Measurements from ENCODE around the gene MAP4. TPM values are rescaled to one million over a fixed set of nuclear protein-coding genes. Genes with fewer than 3 reads are reported as not detected.

Gene MAP4
- total RNA-seq, 4 donors from 2014 or later: 62.1 to 110 (median 80.3) TPM

- no peaks in the 10 kb centered on the region for H3K27me3 ChIP-seq
- no peak for DNase-seq
- 95 to 96% methylated on average over 5 of the region's 5 CpGs for WGBS, 2 donors
- intact Hi-C loops (cut with DNase I): loop anchor here (10.0 kb wide), 1 partner anchor 152 kb away; no protein-coding TSS in a partner anchor
- H3K4me1 ChIP-seq: peaks cover 0 to 5% (median 0%) of the 10 kb centered on the region in 3 donors
- no peak overlapping the region for H3K4me3 ChIP-seq
- no peaks in the 10 kb centered on the region for H3K36me3 ChIP-seq
- no peak for TF ChIP-seq CTCF (IDR thresholded peaks at IDR 0.05)
- no peak for TF ChIP-seq POLR2A (IDR thresholded peaks at IDR 0.05)
- H3K27ac ChIP-seq: no peak overlapping the region
- no peaks in the 10 kb centered on the region for H3K9me3 ChIP-seq
These were observed 13.4 kb downstream of the MAP4 start for GRCh38 chr3:48002787-48003186.

- no peaks in the 10 kb centered on the region for H3K36me3 ChIP-seq
- H3K4me1 ChIP-seq: peaks cover 0 to 5% (median 0%) of the 10 kb centered on the region in 3 donors
- H3K27me3 ChIP-seq: no peaks in the 10 kb centered on the region
- no peak for TF ChIP-seq POLR2A (IDR thresholded peaks at IDR 0.05)
- TF ChIP-seq CTCF (IDR thresholded peaks at IDR 0.05): no peak
- H3K9me3 ChIP-seq: no peaks in the 10 kb centered on the region
- H3K27ac ChIP-seq: no peak overlapping the region
- WGBS, 2 donors: 75 to 87% methylated on average over 4 of the region's 4 CpGs
- intact Hi-C loops (cut with DNase I): loop anchor here (10.0 kb wide), 1 partner anchor 153 kb away; no protein-coding TSS in a partner anchor
- no peak overlapping the region for H3K4me3 ChIP-seq
- no peak for DNase-seq
These were observed 14.2 kb downstream of the MAP4 start for GRCh38 chr3:48001991-48002390.

GRCh38 chr3:48000212-48000611 is 16.0 kb downstream of the MAP4 start:
- peaks cover 0 to 5% (median 0%) of the 10 kb centered on the region in 3 donors for H3K4me1 ChIP-seq
- intact Hi-C loops (cut with DNase I): loop anchor here (10.0 kb wide), 1 partner anchor 155 kb away; no protein-coding TSS in a partner anchor
- no peaks in the 10 kb centered on the region for H3K27me3 ChIP-seq
- WGBS, 2 donors: 73 to 81% methylated on average over 2 of the region's 2 CpGs
- no peak overlapping the region for H3K27ac ChIP-seq
- H3K9me3 ChIP-seq: no peaks in the 10 kb centered on the region
- no peak for DNase-seq
- TF ChIP-seq POLR2A (IDR thresholded peaks at IDR 0.05) (no peak), CTCF (IDR thresholded peaks at IDR 0.05) (no peak)
- no peak overlapping the region for H3K4me3 ChIP-seq
- peaks cover 0 to 13% (median 0%) of the 10 kb centered on the region in 3 donors for H3K36me3 ChIP-seq

GRCh38 chr3:47996440-47996839 is 19.8 kb downstream of the MAP4 start:
- Histone ChIP-seq H3K9me3 (no peaks in the 10 kb centered on the region), H3K36me3 (peaks cover 0 to 39% (median 0%) of the 10 kb centered on the region in 3 donors), H3K4me1 (peaks cover 0 to 5% (median 0%) of the 10 kb centered on the region in 3 donors), H3K27ac (no peak overlapping the region), H3K4me3 (no peak overlapping the region), H3K27me3 (no peaks in the 10 kb centered on the region)
- 85 to 86% methylated on average over 2 of the region's 2 CpGs for WGBS, 2 donors
- no peak for TF ChIP-seq POLR2A (IDR thresholded peaks at IDR 0.05)
- no peak for TF ChIP-seq CTCF (IDR thresholded peaks at IDR 0.05)
- intact Hi-C loops (cut with DNase I): no loop called here
- DNase-seq: no peak

GRCh38 chr3:47994180-47994579 is 22.0 kb downstream of the MAP4 start:
- TF ChIP-seq CTCF (IDR thresholded peaks at IDR 0.05): no peak
- no peak for TF ChIP-seq POLR2A (IDR thresholded peaks at IDR 0.05)
- H3K27me3 ChIP-seq: no peaks in the 10 kb centered on the region
- H3K4me1 ChIP-seq: peaks cover 0 to 17% (median 0%) of the 10 kb centered on the region in 3 donors
- no peak for DNase-seq
- H3K36me3 ChIP-seq: peaks cover 0 to 46% (median 0%) of the 10 kb centered on the region in 3 donors
- WGBS, 2 donors: 45 to 60% methylated on average over 3 of the region's 3 CpGs
- intact Hi-C loops (cut with DNase I): no loop called here
- no peak overlapping the region for H3K27ac ChIP-seq
- H3K4me3 ChIP-seq: no peak overlapping the region
- no peaks in the 10 kb centered on the region for H3K9me3 ChIP-seq

Measured in esophagus squamous epithelium (tissue), 5 donors.